PC-9 (cell line): Measurements from ENCODE around the gene PCGF1. TPM values are rescaled to one million over a fixed set of nuclear protein-coding genes. Genes with fewer than 3 reads are reported as not detected.

Experiments
- BruUV-seq: library from RNA; stranded (reverse); fragments of 400-500 nt; replicated peaks from 2 replicates; lab custom pipeline; 2021; lab: Mats Ljungman, UMichigan
- CTCF ChIA-PET: fragments of 300-600 bp; sonication (Branson Sonifier 250); formaldehyde crosslinking; loops from one replicate; lab custom pipeline; 2022; ENCODE audit warnings: antibody characterized with exemption; lab: Charles Lee
- POLR2A ChIA-PET: fragments of 300-600 bp; sonication (Branson Sonifier 250); formaldehyde crosslinking; loops from one replicate; lab custom pipeline; 2022; ENCODE audit warnings: antibody characterized with exemption; ENCODE audit not compliant: unreplicated experiment; lab: Charles Lee
- DNase-seq, 2 experiments: peaks; one replicate each; pipeline versions ENCODE4 v3.0.0 to v3.0.0-alpha.2; 2015 to 2022; ENCODE audit warnings: mixed read lengths in 1 of 2
- H2AFZ ChIP-seq: fragments of 200-600 bp; sonication (generic); 2 replicates; pipeline ENCODE4 v1.8.1; 2017; ENCODE audit warnings: antibody characterized with exemption
- H3F3A ChIP-seq: fragments of 200-600 bp; sonication (generic); 2 replicates; pipeline ENCODE4 v1.8.1; 2017; ENCODE audit warnings: antibody characterized with exemption, mild to moderate bottlenecking, low read depth; ENCODE audit not compliant: insufficient read depth
- H3K27ac ChIP-seq: fragments of 200-600 bp; sonication (generic); 2 replicates; pipeline ENCODE4 v1.6.1; 2016; ENCODE audit warnings: mixed run types
- H3K27me3 ChIP-seq: fragments of 200-600 bp; sonication (generic); 2 replicates; pipeline ENCODE4 v1.6.1; 2016; ENCODE audit warnings: low read depth, mixed run types; ENCODE audit not compliant: insufficient read depth
- H3K36me3 ChIP-seq: fragments of 200-600 bp; sonication (generic); 2 replicates; pipeline ENCODE4 v1.6.1; 2016; ENCODE audit warnings: low read depth, mixed run types
- H3K4me1 ChIP-seq: fragments of 200-600 bp; sonication (generic); replicated peaks from 2 replicates; pipeline ENCODE4 v1.6.1; 2016; ENCODE audit warnings: mixed run types; ENCODE audit not compliant: insufficient read depth
- H3K4me2 ChIP-seq: fragments of 200-600 bp; sonication (generic); 2 replicates; pipeline ENCODE4 v1.6.1; 2017; ENCODE audit warnings: mixed run types
- H3K4me3 ChIP-seq: fragments of 200-600 bp; sonication (generic); 2 replicates; pipeline ENCODE4 v1.6.1; 2016; ENCODE audit warnings: mixed run types
- H3K79me2 ChIP-seq: fragments of 200-600 bp; sonication (generic); 2 replicates; pipeline ENCODE4 v1.6.1; 2017; ENCODE audit warnings: low read depth, mixed run types
- H3K9me2 ChIP-seq: fragments of 200-600 bp; sonication (generic); 2 replicates; pipeline ENCODE4 v1.8.1; 2017; ENCODE audit warnings: mild to moderate bottlenecking; ENCODE audit not compliant: insufficient read depth
- H3K9me3 ChIP-seq: fragments of 200-600 bp; sonication (generic); 2 replicates; pipeline ENCODE4 v1.8.1; 2016; ENCODE audit warnings: low read depth; ENCODE audit not compliant: insufficient read depth
- H4K20me1 ChIP-seq: fragments of 200-600 bp; sonication (generic); 2 replicates; pipeline ENCODE4 v1.8.1; 2017; ENCODE audit not compliant: insufficient read depth
- EZH2 ChIP-seq: fragments of 200-600 bp; sonication (generic); IDR thresholded peaks from 2 replicates; pipeline ENCODE4 v1.8.0; 2017; ENCODE audit warnings: antibody characterized with exemption, low read depth
- intact Hi-C: fragments of 100-400 bp; cut with micrococcal nuclease; formaldehyde crosslinking; loops from one replicate; pipeline ENCODE4 v1.10.0; 2022; ENCODE audit not compliant: unreplicated experiment
- total RNA-seq: library from RNA; stranded (reverse); gene quantifications from 2 replicates; pipeline ENCODE4 v1.2.3, GENCODE V29; 2021
- TF ChIP-seq, protein P1 (sequence below): fragments of 200-600 bp; sonication (generic); conservative IDR thresholded peaks from 2 replicates; pipeline ENCODE4 v1.6.1; 2017; ENCODE audit warnings: mixed run types, antibody characterized with exemption, mild to moderate bottlenecking, moderate library complexity

The PCGF1 gene
- total RNA-seq, 1 experiment from 2014 or later = 31.3 TPM

DNA sequence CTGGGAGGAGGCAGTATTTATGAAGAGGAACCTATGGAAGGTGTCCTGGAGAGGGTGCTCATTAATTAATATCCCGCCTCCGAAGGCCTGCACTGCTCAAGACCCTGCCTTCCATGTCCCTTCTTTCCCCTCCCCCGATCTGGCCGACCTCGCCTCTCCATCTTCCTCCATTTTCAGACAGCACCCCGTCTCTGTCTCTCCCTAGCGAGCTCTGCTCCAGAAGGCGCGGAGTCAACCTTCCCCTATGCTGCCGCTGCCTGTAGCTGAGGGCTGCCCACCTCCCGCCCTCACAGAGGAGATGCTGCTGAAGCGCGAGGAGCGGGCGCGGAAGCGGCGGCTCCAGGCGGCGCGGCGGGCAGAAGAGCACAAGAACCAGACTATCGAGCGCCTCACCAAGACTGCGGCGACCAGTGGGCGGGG lies 50.4 kb downstream of the PCGF1 start:
- intact Hi-C loops = loop anchor here (10.0 kb wide), 1 partner anchor 192 kb away; no protein-coding TSS in a partner anchor
- peaks cover 31% of the 10 kb centered on the region for H3F3A ChIP-seq
- BruUV-seq = no TSS peak
- H3K4me3 ChIP-seq = no peak overlapping the region
- H3K36me3 ChIP-seq = peaks cover 6% of the 10 kb centered on the region; the same call in 1 of the 2 replicates
- no peaks in the 10 kb centered on the region for H3K9me3 ChIP-seq
- no peaks in the 10 kb centered on the region for H4K20me1 ChIP-seq
- H3K4me1 ChIP-seq = peaks cover 22% of the 10 kb centered on the region
- H3K9me2 ChIP-seq = no peaks in the 10 kb centered on the region
- no peak overlapping the region for H3K27ac ChIP-seq
- no peak overlapping the region for H2AFZ ChIP-seq
- TF ChIP-seq, protein P1, sequence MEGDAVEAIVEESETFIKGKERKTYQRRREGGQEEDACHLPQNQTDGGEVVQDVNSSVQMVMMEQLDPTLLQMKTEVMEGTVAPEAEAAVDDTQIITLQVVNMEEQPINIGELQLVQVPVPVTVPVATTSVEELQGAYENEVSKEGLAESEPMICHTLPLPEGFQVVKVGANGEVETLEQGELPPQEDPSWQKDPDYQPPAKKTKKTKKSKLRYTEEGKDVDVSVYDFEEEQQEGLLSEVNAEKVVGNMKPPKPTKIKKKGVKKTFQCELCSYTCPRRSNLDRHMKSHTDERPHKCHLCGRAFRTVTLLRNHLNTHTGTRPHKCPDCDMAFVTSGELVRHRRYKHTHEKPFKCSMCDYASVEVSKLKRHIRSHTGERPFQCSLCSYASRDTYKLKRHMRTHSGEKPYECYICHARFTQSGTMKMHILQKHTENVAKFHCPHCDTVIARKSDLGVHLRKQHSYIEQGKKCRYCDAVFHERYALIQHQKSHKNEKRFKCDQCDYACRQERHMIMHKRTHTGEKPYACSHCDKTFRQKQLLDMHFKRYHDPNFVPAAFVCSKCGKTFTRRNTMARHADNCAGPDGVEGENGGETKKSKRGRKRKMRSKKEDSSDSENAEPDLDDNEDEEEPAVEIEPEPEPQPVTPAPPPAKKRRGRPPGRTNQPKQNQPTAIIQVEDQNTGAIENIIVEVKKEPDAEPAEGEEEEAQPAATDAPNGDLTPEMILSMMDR = no peak
- TF ChIP-seq EZH2 = no peak
- DNase-seq = no peak
- no peaks in the 10 kb centered on the region for H3K27me3 ChIP-seq
- peaks cover 22% of the 10 kb centered on the region for H3K79me2 ChIP-seq
- ChIA-PET POLR2A (no interaction called here), CTCF (no interaction called here)
- H3K4me2 ChIP-seq = no peak overlapping the region

Other genes with a start within 250 kb of the PCGF1 start
- 1.2 TPM in 1 of 2 replicates, not detected in the other for gene SLC4A5, start 164.3 kb downstream of the PCGF1 start, total RNA-seq
- gene DCTN1, start 127.4 kb downstream of the PCGF1 start, total RNA-seq = 130 and 147 TPM in 2 replicates
- gene C2orf81, start 86.1 kb downstream of the PCGF1 start, total RNA-seq = 9.8 and 12.0 TPM in 2 replicates
- 46.7 and 53.0 TPM in 2 replicates for gene WDR54, start 86.0 kb downstream of the PCGF1 start, total RNA-seq
- gene RTKN, start 65.8 kb downstream of the PCGF1 start, total RNA-seq = 58.9 and 63.4 TPM in 2 replicates
- 32.5 and 34.2 TPM in 2 replicates for gene INO80B, start 52.6 kb downstream of the PCGF1 start, total RNA-seq
- gene WBP1, start 49.3 kb downstream of the PCGF1 start, total RNA-seq = 68.0 and 74.7 TPM in 2 replicates
- 70.5 and 88.8 TPM in 2 replicates for gene MOGS, start 42.3 kb downstream of the PCGF1 start, total RNA-seq
- 42.9 and 51.1 TPM in 2 replicates for gene MRPL53, start 35.0 kb downstream of the PCGF1 start, total RNA-seq
- 16.8 and 19.8 TPM in 2 replicates for gene CCDC142, start 24.7 kb downstream of the PCGF1 start, total RNA-seq
- gene TTC31, start 24.6 kb downstream of the PCGF1 start, total RNA-seq = 20.1 and 21.8 TPM in 2 replicates
- gene LBX2, start 8.1 kb downstream of the PCGF1 start, total RNA-seq = 0.76 and 2.0 TPM in 2 replicates
- gene TLX2, start 6.8 kb upstream of the PCGF1 start, total RNA-seq = 3.1 and 3.8 TPM in 2 replicates
- gene DQX1, start 18.5 kb upstream of the PCGF1 start, total RNA-seq = 1.3 and 1.7 TPM in 2 replicates
- gene AUP1, start 22.0 kb upstream of the PCGF1 start, total RNA-seq = 79.2 and 84.0 TPM in 2 replicates
- gene HTRA2, start 22.2 kb upstream of the PCGF1 start, total RNA-seq = 23.2 and 23.5 TPM in 2 replicates
- 3.1 and 5.0 TPM in 2 replicates for gene LOXL3, start 46.2 kb upstream of the PCGF1 start, total RNA-seq
- 15.0 and 27.8 TPM in 2 replicates for gene DOK1, start 47.0 kb upstream of the PCGF1 start, total RNA-seq
- gene M1AP, start 140.6 kb upstream of the PCGF1 start, total RNA-seq = 4.5 and 7.7 TPM in 2 replicates
- 10.6 and 12.3 TPM in 2 replicates for gene SEMA4F, start 146.6 kb upstream of the PCGF1 start, total RNA-seq